ENCODE results near the gene RPS6KA6.
A peak's percentile ranks its signal among the peaks of the same experiment; 100 is the strongest.

RPS6KA6 gene

GRCh38 chrX:84161641-84162040 is 26.4 kb downstream of the RPS6KA6 start:
- no peak for DNase-seq

GRCh38 chrX:84160736-84161135 is 27.3 kb downstream of the RPS6KA6 start:
- no peak for DNase-seq

GRCh38 chrX:84156821-84157220 is 31.2 kb downstream of the RPS6KA6 start:
- no peak for DNase-seq

- DNase-seq: no peak
These were observed 32.1 kb downstream of the RPS6KA6 start for GRCh38 chrX:84155938-84156337.

GRCh38 chrX:84153538-84153937 is 34.5 kb downstream of the RPS6KA6 start:
- no peak for DNase-seq

- DNase-seq: no peak
These were observed 43.0 kb downstream of the RPS6KA6 start for GRCh38 chrX:84144991-84145390.

- DNase-seq: no peak
These were observed 43.7 kb downstream of the RPS6KA6 start for GRCh38 chrX:84144281-84144680.

GRCh38 chrX:84133023-84133422 is 55.0 kb downstream of the RPS6KA6 start:
- DNase-seq: no peak

GRCh38 chrX:84123585-84123984 is 64.4 kb downstream of the RPS6KA6 start:
- no peak for DNase-seq

GRCh38 chrX:84118769-84119168 is 69.2 kb downstream of the RPS6KA6 start:
- no peak for DNase-seq

- DNase-seq: no peak
These were observed 69.7 kb downstream of the RPS6KA6 start for GRCh38 chrX:84118315-84118714.

- no peak for DNase-seq
These were observed 79.4 kb downstream of the RPS6KA6 start for GRCh38 chrX:84108584-84108983.

- no peak for DNase-seq
These were observed 88.9 kb downstream of the RPS6KA6 start for GRCh38 chrX:84099120-84099519.

- peak; percentile 4 for DNase-seq
These were observed 108.4 kb downstream of the RPS6KA6 start for GRCh38 chrX:84079479-84080197.

GRCh38 chrX:84078991-84079390 is 109.0 kb downstream of the RPS6KA6 start:
- DNase-seq: no peak

- DNase-seq: no peak
These were observed 123.2 kb downstream of the RPS6KA6 start for GRCh38 chrX:84064814-84065213.

GRCh38 chrX:84064164-84064563 is 123.8 kb downstream of the RPS6KA6 start:
- no peak for DNase-seq

- no peak for DNase-seq
These were observed 140.7 kb downstream of the RPS6KA6 start for GRCh38 chrX:84047339-84047738.

- peak; percentile 22 for DNase-seq
These were observed 141.5 kb downstream of the RPS6KA6 start for GRCh38 chrX:84046403-84046984.

GRCh38 chrX:84044051-84044450 is 143.9 kb downstream of the RPS6KA6 start:
- no peak for DNase-seq

All from eye (tissue), 1 donor.